CD4-positive, alpha-beta T cell treated with Interleukin-15 for 1 hour (primary cell): ENCODE measurements around the gene REPS1.
"Not testable (repeated sequence)": the region's sequence is repeated elsewhere in the genome, so short reads cannot be mapped to it uniquely, and the experiment has no call there.

Experiments
- DNase-seq: peaks from one replicate; pipeline ENCODE4 v3.0.0-alpha.2; 2020

REPS1 gene

GRCh38 chr6:138999949-139000725 lies 12.1 kb upstream of the REPS1 start:
- DNase-seq = no peak

GRCh38 chr6:138997136-138997535 lies 9.1 kb upstream of the REPS1 start:
- no peak for DNase-seq

- no peak for DNase-seq
Measured at GRCh38 chr6:138996524-138996923, 8.5 kb upstream of the REPS1 start.

GRCh38 chr6:138993410-138993809 lies 5.4 kb upstream of the REPS1 start:
- not testable (repeated sequence) for DNase-seq

GRCh38 chr6:138992965-138993364 lies 4.9 kb upstream of the REPS1 start:
- DNase-seq = peak; percentile 24

GRCh38 chr6:138991206-138991605 lies 3.2 kb upstream of the REPS1 start:
- no peak for DNase-seq

GRCh38 chr6:138989098-138989983 lies 1.3 kb upstream of the REPS1 start:
- DNase-seq = no peak

GRCh38 chr6:138988469-138988834 lies 399 bp upstream of the REPS1 start:
- no peak for DNase-seq

GRCh38 chr6:138987080-138987642 lies 892 bp downstream of the REPS1 start:
- peak; percentile 19 for DNase-seq

- DNase-seq = no peak
Measured at GRCh38 chr6:138986578-138986977, 1.5 kb downstream of the REPS1 start.

- no peak for DNase-seq
Measured at GRCh38 chr6:138981416-138981815, 6.6 kb downstream of the REPS1 start.

- DNase-seq = no peak
Measured at GRCh38 chr6:138979813-138980668, 8.0 kb downstream of the REPS1 start.

- no peak for DNase-seq
Measured at GRCh38 chr6:138979365-138979764, 8.7 kb downstream of the REPS1 start.

GRCh38 chr6:138978229-138978628 lies 9.8 kb downstream of the REPS1 start:
- DNase-seq = no peak

GRCh38 chr6:138977646-138978167 lies 10.3 kb downstream of the REPS1 start:
- no peak for DNase-seq

- DNase-seq = no peak
Measured at GRCh38 chr6:138977242-138977641, 10.8 kb downstream of the REPS1 start.

GRCh38 chr6:138975815-138976214 lies 12.2 kb downstream of the REPS1 start:
- DNase-seq = no peak

- DNase-seq = no peak
Measured at GRCh38 chr6:138973466-138974153, 14.4 kb downstream of the REPS1 start.

GRCh38 chr6:138972226-138972665 lies 15.8 kb downstream of the REPS1 start:
- DNase-seq = no peak

- no peak for DNase-seq
Measured at GRCh38 chr6:138971601-138972000, 16.5 kb downstream of the REPS1 start.

- peak; percentile 19 for DNase-seq
Measured at GRCh38 chr6:138970856-138971425, 17.1 kb downstream of the REPS1 start.
